ENCODE results near the gene RSBN1. TPM values are rescaled to one million over a fixed set of nuclear protein-coding genes. Genes with fewer than 3 reads are reported as not detected.
"Not testable (repeated sequence)": the region's sequence is repeated elsewhere in the genome, so short reads cannot be mapped to it uniquely, and the experiment has no call there.

The RSBN1 gene
- total RNA-seq, 4 donors from 2014 or later: 18.2 to 25.6 (median 23.3) TPM

- DNase-seq: no peak
- Histone ChIP-seq H3K9me3 (no peaks in the 10 kb centered on the region), H3K4me3 (no peak overlapping the region), H3K4me1 (peaks cover 0 to 5% (median 0%) of the 10 kb centered on the region in 4 donors), H3K27me3 (no peaks in the 10 kb centered on the region), H3K36me3 (peaks cover 0 to 31% (median 0%) of the 10 kb centered on the region in 3 donors), H3K27ac (peak overlapping the region in 1 of 4 donors; percentile 69)
- TF ChIP-seq POLR2A (IDR thresholded peaks at IDR 0.05) (no peak), CTCF (IDR thresholded peaks at IDR 0.05) (no peak)
Measured at GRCh38 chr1:113858418-113858817, 46.1 kb upstream of the RSBN1 start.

- DNase-seq: no peak
- no peaks in the 10 kb centered on the region for H3K9me3 ChIP-seq
- H3K27ac ChIP-seq: peak overlapping the region in 1 of 4 donors; percentile 69
- H3K4me3 ChIP-seq: no peak overlapping the region
- TF ChIP-seq CTCF (IDR thresholded peaks at IDR 0.05) (no peak), POLR2A (IDR thresholded peaks at IDR 0.05) (no peak)
- H3K36me3 ChIP-seq: peaks cover 0 to 31% (median 0%) of the 10 kb centered on the region in 3 donors
- peaks cover 0 to 5% (median 0%) of the 10 kb centered on the region in 4 donors for H3K4me1 ChIP-seq
- H3K27me3 ChIP-seq: no peaks in the 10 kb centered on the region
Measured at GRCh38 chr1:113857776-113858175, 45.5 kb upstream of the RSBN1 start.

- no peak for DNase-seq
- no peak overlapping the region for H3K4me3 ChIP-seq
- H3K9me3 ChIP-seq: no peaks in the 10 kb centered on the region
- H3K4me1 ChIP-seq: peaks cover 0 to 5% (median 0%) of the 10 kb centered on the region in 4 donors
- no peak overlapping the region for H3K27ac ChIP-seq
- TF ChIP-seq CTCF (IDR thresholded peaks at IDR 0.05): no peak
- no peak for TF ChIP-seq POLR2A (IDR thresholded peaks at IDR 0.05)
- H3K36me3 ChIP-seq: peaks cover 0 to 38% (median 0%) of the 10 kb centered on the region in 3 donors
- no peaks in the 10 kb centered on the region for H3K27me3 ChIP-seq
Measured at GRCh38 chr1:113856401-113856790, 44.1 kb upstream of the RSBN1 start.

GRCh38 chr1:113855630-113856400, 43.5 kb upstream of the RSBN1 start:
- peaks cover 0 to 5% (median 0%) of the 10 kb centered on the region in 4 donors for H3K4me1 ChIP-seq
- no peak for DNase-seq
- H3K9me3 ChIP-seq: no peaks in the 10 kb centered on the region
- TF ChIP-seq CTCF (IDR thresholded peaks at IDR 0.05) (no peak), POLR2A (IDR thresholded peaks at IDR 0.05) (no peak)
- no peak overlapping the region for H3K4me3 ChIP-seq
- no peak overlapping the region for H3K27ac ChIP-seq
- H3K36me3 ChIP-seq: peaks cover 0 to 38% (median 0%) of the 10 kb centered on the region in 3 donors
- H3K27me3 ChIP-seq: no peaks in the 10 kb centered on the region

- DNase-seq: no peak
- Histone ChIP-seq H3K27ac (no peak overlapping the region), H3K4me3 (no peak overlapping the region), H3K9me3 (no peaks in the 10 kb centered on the region), H3K4me1 (no peaks in the 10 kb centered on the region), H3K27me3 (no peaks in the 10 kb centered on the region), H3K36me3 (peaks cover 0 to 38% (median 0%) of the 10 kb centered on the region in 3 donors)
- TF ChIP-seq CTCF (IDR thresholded peaks at IDR 0.05) (no peak), POLR2A (IDR thresholded peaks at IDR 0.05) (no peak)
Measured at GRCh38 chr1:113854234-113854633, 42.0 kb upstream of the RSBN1 start.

- not testable (repeated sequence) for H3K27me3 ChIP-seq, DNase-seq, H3K27ac ChIP-seq, H3K4me1 ChIP-seq, H3K4me3 ChIP-seq, H3K9me3 ChIP-seq
- H3K36me3 ChIP-seq: peaks cover 0 to 44% (median 0%) of the 10 kb centered on the region in 3 donors
Measured at GRCh38 chr1:113852694-113853093, 40.4 kb upstream of the RSBN1 start.
